ENCODE measurements around the gene NMT1. TPM values are rescaled to one million over a fixed set of nuclear protein-coding genes. Genes with fewer than 3 reads are reported as not detected.

The NMT1 gene
- total RNA-seq, 2 donors from 2014 or later: 147 to 161 TPM

DNA sequence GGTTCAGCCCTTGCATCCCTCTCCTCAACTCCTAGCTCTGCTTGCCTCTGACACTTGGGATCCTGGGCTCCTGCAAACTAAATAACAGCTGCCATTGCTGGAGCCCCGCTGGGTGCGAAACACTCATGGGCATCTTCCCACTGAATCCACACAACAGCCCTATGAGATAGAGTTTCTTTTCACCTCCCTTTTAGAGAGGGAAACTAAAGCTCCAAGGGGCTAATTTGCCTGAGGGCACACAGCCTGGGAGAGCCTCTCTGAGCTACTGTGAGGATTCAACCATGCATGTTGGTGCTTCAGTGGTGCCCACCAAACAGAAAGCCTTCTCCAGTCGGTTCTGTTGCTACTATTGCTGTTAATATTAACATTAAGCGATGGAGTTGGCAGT, 78.4 kb downstream of the NMT1 start:
- H3K4me3 Mint-ChIP-seq: no peak overlapping the region
- no peak for ATAC-seq

DNA sequence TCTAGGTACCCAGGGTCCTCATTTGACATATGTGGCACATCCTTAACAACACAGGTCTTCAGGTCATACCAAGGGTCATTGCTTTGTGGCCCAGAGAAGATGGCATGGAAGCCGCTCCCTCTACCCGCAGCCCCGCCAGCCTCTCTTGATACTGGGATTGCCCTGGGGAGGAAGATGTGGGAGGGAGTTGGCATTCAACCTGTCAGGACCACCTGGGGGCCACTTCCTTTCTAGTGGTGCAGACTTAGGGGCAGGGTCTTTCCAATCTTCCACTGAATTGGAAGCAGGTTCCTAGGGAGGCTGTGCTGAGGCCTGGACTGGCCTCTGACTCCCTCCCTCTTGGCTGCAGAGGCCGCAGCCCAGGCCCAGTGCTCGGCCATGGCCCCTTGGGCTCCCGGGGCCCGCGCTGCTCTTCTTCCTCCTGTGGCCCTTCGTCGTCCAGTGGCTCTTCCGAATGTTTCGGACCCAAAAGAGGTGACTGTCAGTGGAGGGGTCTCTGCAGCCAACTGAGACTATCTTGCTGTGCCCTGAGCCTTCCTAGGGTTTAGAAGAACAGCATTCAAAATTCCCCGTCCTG, 82.1 kb downstream of the NMT1 start:
- ATAC-seq (no peak), DNase-seq (ENCODE audit: low spot score) (no peak)
- Mint-ChIP-seq H3K36me3 (peaks cover 4% of the 10 kb centered on the region), H3K27me3 (no peaks in the 10 kb centered on the region), H3K27ac (peak overlapping the region in 1 of 2 donors; percentile 67), H3K4me3 (no peak overlapping the region), H3K4me1 (ENCODE audit: low read depth in 2 of 2) (peaks cover 23 to 24% of the 10 kb centered on the region in 2 donors), H3K9me3 (no peaks in the 10 kb centered on the region)

More for the DNA sequence above, 78.4 kb downstream of the NMT1 start:
- no peak overlapping the region for H3K27ac Mint-ChIP-seq
- H3K9me3 Mint-ChIP-seq: no peaks in the 10 kb centered on the region
- H3K27me3 Mint-ChIP-seq: no peaks in the 10 kb centered on the region
- DNase-seq (ENCODE audit: low spot score): no peak
- no peaks in the 10 kb centered on the region for H3K36me3 Mint-ChIP-seq
- peaks cover 10 to 22% of the 10 kb centered on the region in 2 donors for H3K4me1 Mint-ChIP-seq (ENCODE audit: low read depth in 2 of 2)

DNA sequence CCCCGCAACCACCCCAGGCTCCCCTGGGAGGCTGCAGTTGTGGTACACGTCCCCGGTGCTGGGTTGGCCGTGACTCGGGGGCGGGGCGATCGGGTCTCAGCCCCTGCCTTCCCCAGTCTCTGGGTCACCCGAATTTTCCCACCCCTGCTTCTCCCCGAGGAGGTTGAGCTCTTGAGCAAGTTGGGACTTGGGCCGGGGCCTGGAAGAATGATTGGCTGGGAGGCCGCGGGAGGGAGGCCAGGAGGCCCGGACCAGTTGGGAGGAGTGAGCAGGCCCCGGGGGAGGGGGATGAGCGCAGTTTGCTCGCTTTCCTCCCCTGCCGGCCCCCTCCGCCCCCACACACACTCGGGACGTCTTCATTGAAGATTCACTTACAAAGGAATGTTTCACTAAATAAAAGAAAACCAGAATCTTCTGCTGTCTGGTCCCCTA, 82.7 kb downstream of the NMT1 start:
- Mint-ChIP-seq H3K9me3 (no peaks in the 10 kb centered on the region), H3K36me3 (peaks cover 4% of the 10 kb centered on the region), H3K27ac (peak overlapping the region in 1 of 2 donors; percentile 67), H3K4me1 (ENCODE audit: low read depth in 2 of 2) (peaks cover 29% of the 10 kb centered on the region in 2 donors), H3K4me3 (peak overlapping the region; percentile 41), H3K27me3 (no peaks in the 10 kb centered on the region)
- peak; percentile 64 for DNase-seq (ENCODE audit: low spot score)
- ATAC-seq: no peak

DNA sequence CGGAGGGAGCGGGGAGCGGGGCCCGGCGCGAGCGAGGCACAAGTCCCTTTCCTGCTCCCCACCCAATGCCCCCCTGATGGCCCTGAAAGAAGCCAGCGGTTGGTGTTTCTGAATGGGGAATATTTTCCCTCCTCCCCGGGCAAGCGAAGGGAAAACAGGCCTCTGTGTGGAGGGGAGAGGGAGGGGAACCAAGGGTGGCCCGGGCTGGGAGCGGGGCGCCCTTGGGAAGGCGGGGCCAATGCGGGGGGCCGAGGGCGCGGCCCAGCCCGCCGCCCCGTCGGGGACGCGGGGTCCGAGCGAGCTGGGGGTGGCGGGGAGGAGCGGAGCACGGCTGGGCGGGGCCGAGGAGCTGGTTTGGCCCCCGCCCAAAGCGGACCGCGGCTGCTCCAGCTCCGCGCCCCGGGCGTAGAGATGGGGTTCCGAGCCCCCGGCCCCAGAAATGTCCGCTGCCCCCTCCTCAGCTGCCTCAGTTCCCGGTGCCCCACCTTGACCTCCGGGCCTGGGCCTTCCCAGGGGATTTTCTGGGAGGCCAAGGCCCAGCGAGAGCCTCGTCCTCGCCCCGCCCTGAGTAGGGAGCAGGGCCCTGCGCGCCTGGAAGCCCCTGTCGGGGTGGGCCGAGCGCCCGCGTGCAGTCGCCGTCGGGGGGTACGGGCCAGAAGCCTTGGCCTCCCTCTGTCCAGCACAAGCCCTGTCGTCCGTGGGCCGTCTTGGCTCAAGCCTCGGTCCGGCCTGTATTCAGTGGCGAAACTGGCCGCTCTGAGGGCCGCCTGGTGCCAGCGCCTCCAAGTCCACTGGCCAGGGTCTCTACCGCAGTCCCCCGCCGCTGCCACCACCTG, 83.3 kb downstream of the NMT1 start:
- H3K4me1 Mint-ChIP-seq (ENCODE audit: low read depth in 2 of 2): peaks cover 34 to 35% of the 10 kb centered on the region in 2 donors
- no peaks in the 10 kb centered on the region for H3K9me3 Mint-ChIP-seq
- H3K36me3 Mint-ChIP-seq: peaks cover 4% of the 10 kb centered on the region
- no peaks in the 10 kb centered on the region for H3K27me3 Mint-ChIP-seq
- H3K27ac Mint-ChIP-seq: peak overlapping the region in 1 of 2 donors; percentile 67
- peak overlapping the region; percentile 41 for H3K4me3 Mint-ChIP-seq
- ATAC-seq (no peak), DNase-seq (ENCODE audit: low spot score) (peak; percentile 61)

DNA sequence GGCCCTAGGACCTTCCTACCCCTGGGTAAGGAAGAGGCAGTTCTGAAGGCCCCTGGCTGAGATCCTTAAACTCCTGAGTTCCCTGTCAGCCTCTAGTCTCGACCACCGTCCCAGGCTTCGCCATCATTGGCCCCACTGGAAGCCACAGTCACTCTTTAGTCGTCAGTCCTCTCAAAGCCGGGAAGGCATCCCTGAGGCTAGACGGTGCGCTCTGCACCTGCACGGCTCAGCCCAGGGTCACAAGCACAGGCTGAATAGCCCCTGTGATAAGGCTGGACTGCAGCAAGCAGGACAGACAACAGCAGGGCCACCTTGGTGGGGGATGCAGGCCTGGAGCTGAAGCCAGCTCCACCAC, 83.9 kb downstream of the NMT1 start:
- H3K9me3 Mint-ChIP-seq: no peaks in the 10 kb centered on the region
- no peak for DNase-seq (ENCODE audit: low spot score)
- no peaks in the 10 kb centered on the region for H3K27me3 Mint-ChIP-seq
- H3K4me3 Mint-ChIP-seq: peak overlapping the region; percentile 29
- peaks cover 36 to 40% of the 10 kb centered on the region in 2 donors for H3K4me1 Mint-ChIP-seq (ENCODE audit: low read depth in 2 of 2)
- no peak overlapping the region for H3K27ac Mint-ChIP-seq
- ATAC-seq: no peak
- H3K36me3 Mint-ChIP-seq: peaks cover 4% of the 10 kb centered on the region

DNA sequence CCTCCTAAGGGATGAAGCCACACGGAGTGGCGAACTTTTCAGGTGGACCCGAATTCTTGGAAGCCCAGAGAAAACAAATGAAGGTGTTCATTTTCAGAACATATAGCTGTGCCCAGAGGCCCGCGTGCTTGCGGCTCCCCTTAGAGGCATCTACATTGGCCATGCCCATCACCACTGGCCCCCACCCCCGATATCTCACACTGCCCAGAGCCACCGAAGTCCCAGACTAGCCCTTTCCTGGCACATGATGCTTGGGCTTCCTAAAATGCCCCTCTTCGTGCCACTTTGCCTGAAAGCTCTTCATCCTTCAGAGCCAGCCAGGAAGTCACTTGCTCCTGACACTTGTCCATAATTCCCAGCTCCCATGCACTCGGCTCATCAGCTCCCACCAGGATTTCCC, 85.0 kb downstream of the NMT1 start:
- H3K9me3 Mint-ChIP-seq: no peaks in the 10 kb centered on the region
- no peak for DNase-seq (ENCODE audit: low spot score)
- peak overlapping the region; percentile 100 for H3K27ac Mint-ChIP-seq
- peak overlapping the region; percentile 97 for H3K4me3 Mint-ChIP-seq
- peaks cover 37 to 44% of the 10 kb centered on the region in 2 donors for H3K4me1 Mint-ChIP-seq (ENCODE audit: low read depth in 2 of 2)
- no peak for ATAC-seq
- peaks cover 4% of the 10 kb centered on the region for H3K36me3 Mint-ChIP-seq
- H3K27me3 Mint-ChIP-seq: no peaks in the 10 kb centered on the region

DNA sequence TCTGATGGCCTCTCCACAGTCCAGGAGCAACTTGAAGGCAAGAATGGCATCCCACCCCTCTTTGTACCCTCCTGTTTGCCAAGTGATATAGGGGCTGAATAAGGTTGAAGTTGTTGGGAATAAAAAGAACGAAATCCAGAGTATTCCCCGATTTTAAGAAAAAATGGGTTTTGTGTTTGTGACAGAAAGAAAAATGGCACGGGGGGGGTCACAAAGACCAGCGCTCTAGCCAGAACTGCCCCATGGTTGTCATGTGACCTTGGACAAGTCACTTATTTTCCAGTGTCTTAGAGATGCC, 85.4 kb downstream of the NMT1 start:
- Mint-ChIP-seq H3K4me1 (ENCODE audit: low read depth in 2 of 2) (peaks cover 38 to 48% of the 10 kb centered on the region in 2 donors), H3K27me3 (no peaks in the 10 kb centered on the region), H3K27ac (peak overlapping the region; percentile 100), H3K36me3 (peaks cover 4% of the 10 kb centered on the region), H3K4me3 (peak overlapping the region; percentile 97), H3K9me3 (no peaks in the 10 kb centered on the region)
- ATAC-seq: no peak
- no peak for DNase-seq (ENCODE audit: low spot score)

DNA sequence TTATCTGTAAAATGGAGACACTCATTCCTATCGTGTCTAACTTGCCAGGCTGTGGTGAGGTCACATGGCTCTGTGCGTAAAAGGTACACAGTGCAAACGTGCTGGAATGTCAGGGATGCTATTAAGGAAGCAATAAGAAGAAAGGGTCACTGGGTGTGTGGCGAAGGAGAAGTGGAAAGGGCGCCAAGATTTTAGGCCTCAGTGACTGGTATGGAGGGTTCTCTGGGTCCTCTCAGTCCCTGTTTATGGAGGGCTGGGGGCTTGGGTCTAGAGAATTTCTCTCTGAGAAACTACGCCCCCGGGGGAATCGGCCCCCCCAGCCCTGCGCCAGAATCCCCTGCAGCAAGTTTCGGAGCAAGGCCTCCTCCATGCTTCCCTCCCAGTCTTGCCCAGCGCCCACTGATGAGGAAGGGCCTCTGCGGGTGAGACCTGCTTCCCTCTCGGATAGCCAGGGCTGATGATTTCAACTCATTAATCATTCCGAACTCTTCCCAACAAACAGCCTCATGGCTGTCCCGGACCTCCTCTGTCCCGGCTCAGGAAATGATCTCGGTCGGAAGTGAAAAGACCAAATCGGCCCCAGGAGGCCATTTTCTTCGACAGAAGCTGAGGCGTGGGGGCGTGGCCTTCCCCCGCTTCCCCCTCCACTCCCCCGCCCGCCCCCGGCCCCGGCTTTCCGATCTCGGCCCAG, 85.9 kb downstream of the NMT1 start:
- peaks cover 41 to 51% of the 10 kb centered on the region in 2 donors for H3K4me1 Mint-ChIP-seq (ENCODE audit: low read depth in 2 of 2)
- H3K4me3 Mint-ChIP-seq: peak overlapping the region; percentile 97
- no peaks in the 10 kb centered on the region for H3K27me3 Mint-ChIP-seq
- ATAC-seq (peak; percentile 1 to 4), DNase-seq (ENCODE audit: low spot score) (no peak)
- peaks cover 4% of the 10 kb centered on the region for H3K36me3 Mint-ChIP-seq
- no peaks in the 10 kb centered on the region for H3K9me3 Mint-ChIP-seq
- H3K27ac Mint-ChIP-seq: peak overlapping the region; percentile 100

DNA sequence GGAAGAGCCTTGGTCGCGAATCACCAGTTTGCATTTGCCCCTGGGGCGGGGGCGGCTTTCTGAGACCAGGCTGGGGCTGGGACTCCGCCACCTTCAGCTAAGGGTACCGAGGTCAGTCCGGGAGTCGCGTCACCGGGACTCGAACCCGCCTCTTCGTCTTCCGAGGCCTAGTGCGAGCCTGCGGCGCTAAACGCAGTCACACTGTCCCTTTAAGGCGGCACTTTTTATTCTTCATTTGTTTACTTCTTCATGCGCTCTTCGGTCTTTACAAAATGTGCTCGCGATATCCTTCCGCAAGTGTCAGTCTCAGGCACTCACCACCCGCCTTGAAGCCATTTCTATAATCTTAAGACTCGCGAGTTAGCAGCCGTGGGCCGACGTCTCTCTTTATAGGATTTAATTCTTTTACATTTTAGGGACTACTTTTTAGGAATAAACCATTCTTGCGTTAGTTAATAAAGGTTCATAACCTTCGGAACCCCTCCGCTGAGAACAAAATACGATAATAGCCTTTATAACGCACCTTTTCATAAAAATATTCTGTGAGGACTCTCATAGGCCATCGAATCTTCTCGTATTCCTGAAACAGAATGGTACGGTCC, 86.6 kb downstream of the NMT1 start:
- H3K27me3 Mint-ChIP-seq: no peaks in the 10 kb centered on the region
- H3K4me1 Mint-ChIP-seq (ENCODE audit: low read depth in 2 of 2): peaks cover 41 to 51% of the 10 kb centered on the region in 2 donors
- H3K9me3 Mint-ChIP-seq: no peaks in the 10 kb centered on the region

DNA sequence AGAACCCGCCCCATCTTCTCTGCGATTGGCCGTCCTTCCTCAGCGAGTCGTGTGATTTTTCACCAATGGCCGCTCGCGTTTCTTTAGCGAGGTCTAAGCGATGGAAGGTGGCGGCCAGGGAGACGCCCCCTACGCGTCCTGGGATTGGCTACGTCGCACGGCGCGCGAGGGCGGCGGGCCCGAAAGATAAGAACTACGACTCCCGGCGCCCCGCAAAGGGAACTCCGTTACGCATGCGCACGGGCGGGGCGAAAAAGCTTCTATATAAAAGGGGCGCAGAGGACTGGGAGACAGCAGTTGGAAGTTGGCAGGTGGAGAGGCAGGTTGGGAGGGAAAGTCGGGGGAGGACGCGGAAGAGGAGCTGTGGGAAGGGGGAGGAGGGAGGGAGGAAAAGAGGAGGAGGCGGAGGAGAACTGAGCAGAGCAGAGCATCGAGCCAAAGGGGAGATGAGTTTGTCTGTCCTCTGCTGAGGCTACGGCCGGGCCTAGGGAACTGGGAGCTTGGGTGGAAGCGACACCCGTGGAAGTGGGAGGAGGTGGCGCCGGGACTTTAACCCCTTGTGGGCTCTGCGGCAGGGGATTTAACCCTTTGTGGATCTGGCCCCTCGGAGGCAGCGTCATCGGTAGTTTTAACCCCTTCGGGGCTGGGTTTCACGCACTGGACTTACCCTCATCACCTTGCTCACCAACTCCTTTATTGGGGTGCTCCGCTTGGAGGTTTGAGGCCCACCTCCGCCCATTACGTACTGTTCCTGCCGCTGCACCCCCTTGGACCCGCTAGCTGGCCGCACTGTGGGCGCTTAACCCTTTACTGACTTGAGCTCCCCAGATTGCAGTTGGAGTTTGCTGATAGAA, 87.3 kb downstream of the NMT1 start, which contains the start of gene HEXIM1:
Gene HEXIM1, plus strand, starts transcription at position 293 of the 854 bp plus-strand sequence. CDS start 716 bp downstream, outside the sequence.
- peaks cover 4% of the 10 kb centered on the region for H3K36me3 Mint-ChIP-seq
- peak within 1 kb of the TSS; percentile 100 for H3K27ac Mint-ChIP-seq
- peak; percentile 90 to 91 for ATAC-seq
- peak; percentile 99 for DNase-seq (ENCODE audit: low spot score)
- H3K27me3 Mint-ChIP-seq: no peaks in the 10 kb centered on the region
- H3K9me3 Mint-ChIP-seq: no peaks in the 10 kb centered on the region
- peak within 1 kb of the TSS; percentile 97 for H3K4me3 Mint-ChIP-seq
- H3K4me1 Mint-ChIP-seq (ENCODE audit: low read depth in 2 of 2): peaks cover 41 to 48% of the 10 kb centered on the region in 2 donors

More for the DNA sequence above, 86.6 kb downstream of the NMT1 start:
- ATAC-seq (peak; percentile 53), DNase-seq (ENCODE audit: low spot score) (peak; percentile 86)
- Mint-ChIP-seq H3K4me3 (peak overlapping the region; percentile 97), H3K36me3 (peaks cover 4% of the 10 kb centered on the region), H3K27ac (peak overlapping the region; percentile 100)

DNA sequence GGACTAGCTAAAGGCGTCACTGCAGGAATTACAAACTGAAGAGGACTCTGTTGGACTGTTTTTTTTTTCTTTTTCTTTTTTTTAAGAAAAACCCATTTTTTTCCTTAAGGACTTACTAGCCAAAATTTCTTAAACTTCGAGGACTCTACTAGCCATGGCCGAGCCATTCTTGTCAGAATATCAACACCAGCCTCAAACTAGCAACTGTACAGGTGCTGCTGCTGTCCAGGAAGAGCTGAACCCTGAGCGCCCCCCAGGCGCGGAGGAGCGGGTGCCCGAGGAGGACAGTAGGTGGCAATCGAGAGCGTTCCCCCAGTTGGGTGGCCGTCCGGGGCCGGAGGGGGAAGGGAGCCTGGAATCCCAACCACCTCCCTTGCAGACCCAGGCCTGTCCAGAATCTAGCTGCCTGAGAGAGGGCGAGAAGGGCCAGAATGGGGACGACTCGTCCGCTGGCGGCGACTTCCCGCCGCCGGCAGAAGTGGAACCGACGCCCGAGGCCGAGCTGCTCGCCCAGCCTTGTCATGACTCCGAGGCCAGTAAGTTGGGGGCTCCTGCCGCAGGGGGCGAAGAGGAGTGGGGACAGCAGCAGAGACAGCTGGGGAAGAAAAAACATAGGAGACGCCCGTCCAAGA, 88.0 kb downstream of the NMT1 start:
- ATAC-seq: peak; percentile 45 to 50
- peaks cover 4% of the 10 kb centered on the region for H3K36me3 Mint-ChIP-seq
- H3K27me3 Mint-ChIP-seq: no peaks in the 10 kb centered on the region
- H3K4me1 Mint-ChIP-seq (ENCODE audit: low read depth in 2 of 2): peaks cover 41 to 48% of the 10 kb centered on the region in 2 donors
- H3K27ac Mint-ChIP-seq: peak overlapping the region; percentile 100
- DNase-seq (ENCODE audit: low spot score): peak; percentile 82
- H3K4me3 Mint-ChIP-seq: peak overlapping the region; percentile 97
- H3K9me3 Mint-ChIP-seq: no peaks in the 10 kb centered on the region
